Astrocyte (in vitro differentiated cells and primary cell): ENCODE measurements around the gene SGCB.
"Not testable (repeated sequence)": the region's sequence is repeated elsewhere in the genome, so short reads cannot be mapped to it uniquely, and the experiment has no call there.

Experiments
- CTCF ChIP-seq: IDR thresholded peaks from 2 replicates; pipeline ENCODE4 v1.5.1; 2011; ENCODE audit warnings: low read depth, mild to moderate bottlenecking, inconsistent platforms, low read length, moderate library complexity; ENCODE audit not compliant: insufficient read depth
- EZH2 ChIP-seq: IDR thresholded peaks from 2 replicates; pipeline ENCODE4 v1.6.1; 2012; ENCODE audit warnings: mild to moderate bottlenecking, low read length, inconsistent platforms; ENCODE audit not compliant: insufficient read depth

- TF ChIP-seq CTCF, EZH2: not testable (repeated sequence)
Measured at GRCh38 chr4:52086425-52086824, 48.3 kb upstream of the SGCB start.
